Lower lobe of right lung (tissue), 2 donors: ENCODE data around the gene TRAF1. TPM values are rescaled to one million over a fixed set of nuclear protein-coding genes. Genes with fewer than 3 reads are reported as not detected.

ENCODE experiments used
- ATAC-seq, 2 donors: fragments of 200-7000 bp; cut with Tn5 transposase; one replicate each; pipeline ENCODE4 v1.9.1; 2020 to 2022; ENCODE audit warnings: mild to moderate bottlenecking in 2 of 2, moderate library complexity in 2 of 2
- DNase-seq: peaks from one replicate; pipeline ENCODE4 v3.0.0-alpha.2; 2020
- H3K27ac ChIP-seq: fragments of 200-600 bp; one replicate; pipeline ENCODE4 v1.8.0; 2022
- H3K27me3 ChIP-seq: fragments of 200-600 bp; one replicate; pipeline ENCODE4 v1.8.0; 2022; ENCODE audit warnings: low read depth
- H3K36me3 ChIP-seq: fragments of 200-600 bp; one replicate; pipeline ENCODE4 v1.8.0; 2022; ENCODE audit warnings: mild to moderate bottlenecking
- H3K4me1 ChIP-seq: fragments of 200-600 bp; one replicate; pipeline ENCODE4 v1.8.0; 2022
- H3K4me3 ChIP-seq: fragments of 200-600 bp; one replicate; pipeline ENCODE4 v1.8.0; 2022; ENCODE audit warnings: mild to moderate bottlenecking
- H3K9me3 ChIP-seq: fragments of 200-600 bp; one replicate; pipeline ENCODE4 v1.8.0; 2022
- intact Hi-C: fragments of 100-400 bp; cut with DNase I; formaldehyde crosslinking; loops from one replicate; pipeline ENCODE4 v1.11.0; 2022
- total RNA-seq: library from RNA; stranded (reverse); fragmentation: NEBNext Ultra II Directional; extraction: Animal tissue kit (Norgen Biotek cat#: 25700); gene quantifications from one replicate; pipeline ENCODE4 v1.2.1, GENCODE V29; 2021
- TF ChIP-seq, protein P1 (sequence below): fragments of 200-600 bp; IDR thresholded peaks from one replicate; pipeline ENCODE4 v1.8.0; 2022; ENCODE audit warnings: antibody characterized with exemption, mild to moderate bottlenecking
- donor health status: DM: no; HTN: yes; CAD: no; lungs with severe emphysema.

TRAF1 gene
- total RNA-seq, 1 donor from 2014 or later, result 5.8 TPM

DNA sequence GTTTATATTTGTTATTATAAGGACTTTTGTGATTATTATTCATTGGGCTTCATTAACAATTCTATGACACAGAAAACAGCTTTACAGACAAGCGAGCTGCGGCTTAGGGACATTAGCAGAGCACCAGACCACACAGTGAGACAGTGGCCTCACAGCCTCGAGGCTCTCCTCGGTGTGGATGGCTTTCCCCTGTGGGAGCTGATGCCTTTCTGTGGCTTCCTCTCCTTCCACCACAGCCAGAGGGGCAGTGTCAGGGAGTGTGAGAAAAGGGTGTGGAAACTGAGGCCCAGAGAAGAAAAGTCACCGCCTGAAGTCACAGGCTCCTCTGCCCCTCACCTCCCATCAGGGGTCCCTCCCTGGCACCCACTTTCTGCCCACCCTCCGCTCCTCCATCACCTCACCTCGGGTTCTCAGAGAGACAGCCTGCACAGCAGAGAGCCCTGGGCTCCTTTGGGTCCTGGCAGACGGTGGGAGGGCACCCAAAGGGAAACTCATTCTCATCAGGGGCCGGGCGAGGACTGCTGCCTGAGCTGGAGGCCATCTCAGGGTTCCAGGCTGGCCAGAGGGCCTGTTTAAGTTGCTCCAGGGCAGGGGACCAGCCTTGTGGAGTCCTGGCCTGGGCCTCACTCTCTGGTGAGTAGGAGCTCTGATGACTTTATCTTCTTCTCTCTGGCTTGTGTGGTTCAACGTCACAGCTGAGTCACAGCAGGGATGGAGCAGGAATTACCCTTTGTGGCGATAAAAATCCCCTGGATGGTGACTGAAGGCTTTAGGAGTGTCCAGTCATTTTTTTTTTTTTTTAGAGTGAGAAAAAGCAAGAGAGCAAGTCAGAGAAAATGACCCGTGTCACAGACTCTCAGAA is 830 bp downstream of the TRAF1 start:
- H3K27me3 ChIP-seq, result no peaks in the 10 kb centered on the region
- no peak for DNase-seq
- H3K27ac ChIP-seq, result peak overlapping the region; percentile 74
- TF ChIP-seq, protein P1, sequence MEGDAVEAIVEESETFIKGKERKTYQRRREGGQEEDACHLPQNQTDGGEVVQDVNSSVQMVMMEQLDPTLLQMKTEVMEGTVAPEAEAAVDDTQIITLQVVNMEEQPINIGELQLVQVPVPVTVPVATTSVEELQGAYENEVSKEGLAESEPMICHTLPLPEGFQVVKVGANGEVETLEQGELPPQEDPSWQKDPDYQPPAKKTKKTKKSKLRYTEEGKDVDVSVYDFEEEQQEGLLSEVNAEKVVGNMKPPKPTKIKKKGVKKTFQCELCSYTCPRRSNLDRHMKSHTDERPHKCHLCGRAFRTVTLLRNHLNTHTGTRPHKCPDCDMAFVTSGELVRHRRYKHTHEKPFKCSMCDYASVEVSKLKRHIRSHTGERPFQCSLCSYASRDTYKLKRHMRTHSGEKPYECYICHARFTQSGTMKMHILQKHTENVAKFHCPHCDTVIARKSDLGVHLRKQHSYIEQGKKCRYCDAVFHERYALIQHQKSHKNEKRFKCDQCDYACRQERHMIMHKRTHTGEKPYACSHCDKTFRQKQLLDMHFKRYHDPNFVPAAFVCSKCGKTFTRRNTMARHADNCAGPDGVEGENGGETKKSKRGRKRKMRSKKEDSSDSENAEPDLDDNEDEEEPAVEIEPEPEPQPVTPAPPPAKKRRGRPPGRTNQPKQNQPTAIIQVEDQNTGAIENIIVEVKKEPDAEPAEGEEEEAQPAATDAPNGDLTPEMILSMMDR, result no peak
- no peaks in the 10 kb centered on the region for H3K9me3 ChIP-seq
- intact Hi-C loops, result no loop called here
- H3K36me3 ChIP-seq, result no peaks in the 10 kb centered on the region
- peak overlapping the region; percentile 28 for H3K4me3 ChIP-seq
- ATAC-seq, result no peak
- peaks cover 27% of the 10 kb centered on the region for H3K4me1 ChIP-seq

DNA sequence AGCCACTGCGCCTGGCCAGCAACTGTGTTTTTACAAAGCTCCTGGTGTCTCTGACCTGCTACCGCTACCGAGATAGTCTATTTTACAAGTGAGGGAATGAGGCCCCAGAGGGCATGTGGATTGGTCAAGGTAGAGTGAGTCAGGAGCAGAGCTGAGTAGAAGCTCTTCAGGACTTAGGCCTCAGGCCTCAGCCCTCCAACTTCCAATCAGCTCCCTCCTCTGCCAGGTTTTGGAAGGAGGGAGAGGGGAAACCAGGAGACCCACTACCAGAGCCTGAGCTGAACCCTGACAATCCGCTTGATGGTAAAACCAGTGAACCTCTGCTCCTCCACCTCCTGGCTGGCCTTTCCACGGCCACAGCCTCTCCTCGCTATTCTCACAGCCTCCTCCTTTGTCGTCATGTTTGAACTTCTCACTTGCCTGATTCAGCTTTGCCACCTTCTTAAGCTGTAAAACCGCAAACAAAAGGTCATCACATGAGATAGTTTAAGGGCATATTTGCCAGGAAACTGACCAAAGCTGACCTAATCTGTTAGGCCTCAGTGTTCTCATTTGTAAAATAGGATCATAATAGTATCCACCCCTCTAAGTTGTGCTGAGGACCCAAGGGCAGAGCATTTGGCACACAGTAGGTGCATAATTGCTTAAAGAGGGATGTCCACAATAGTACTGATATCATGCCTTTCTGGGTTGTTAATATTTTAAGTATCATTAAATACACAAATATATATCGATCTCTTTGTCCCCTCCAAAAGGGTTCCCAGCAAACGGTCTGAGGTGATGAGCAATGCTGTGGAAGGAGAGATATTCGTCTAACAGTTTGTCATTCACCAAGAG is 1.7 kb downstream of the TRAF1 start:
- Histone ChIP-seq H3K4me3 (peak overlapping the region; percentile 28), H3K36me3 (no peaks in the 10 kb centered on the region), H3K9me3 (no peaks in the 10 kb centered on the region), H3K27ac (peak overlapping the region; percentile 74), H3K4me1 (peaks cover 28% of the 10 kb centered on the region), H3K27me3 (no peaks in the 10 kb centered on the region)
- ATAC-seq (no peak), DNase-seq (no peak)
- intact Hi-C loops, result no loop called here
- TF ChIP-seq, protein P1, result no peak

DNA sequence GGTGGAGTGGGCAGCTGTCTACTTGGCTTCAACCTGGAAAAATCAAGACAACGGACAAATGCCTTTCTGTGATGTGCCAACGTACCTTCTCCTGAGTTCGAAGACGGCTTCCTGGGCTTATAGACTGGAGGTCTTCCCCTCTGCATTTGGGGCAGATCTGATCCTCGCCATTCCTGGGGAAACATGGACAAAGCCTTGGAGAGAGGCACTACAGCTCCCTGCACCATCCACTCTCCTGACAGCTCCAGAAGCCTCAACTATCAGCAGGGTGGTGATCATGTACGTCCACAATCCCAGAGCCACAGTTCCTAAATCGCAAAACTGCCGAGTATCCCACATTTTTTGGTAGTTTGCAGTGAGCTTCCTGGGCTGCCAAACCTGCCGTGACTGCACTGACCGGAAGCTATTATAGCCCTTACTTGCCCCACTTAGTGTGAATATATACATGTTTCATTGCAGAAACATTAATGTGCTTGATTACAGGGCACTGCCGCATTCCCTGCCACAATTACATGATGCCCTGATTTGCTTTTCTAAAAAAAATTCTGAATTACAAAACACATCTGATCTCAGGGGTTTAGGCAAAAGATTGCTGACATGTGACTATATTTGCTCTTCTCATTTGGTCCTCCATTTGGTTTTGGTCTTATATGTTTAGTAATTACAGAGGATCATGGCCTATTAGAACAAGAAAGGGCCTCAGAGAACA is 2.8 kb downstream of the TRAF1 start:
- ATAC-seq (no peak), DNase-seq (no peak)
- Histone ChIP-seq H3K4me1 (peaks cover 31% of the 10 kb centered on the region), H3K27me3 (no peaks in the 10 kb centered on the region), H3K4me3 (no peak overlapping the region), H3K27ac (peak overlapping the region; percentile 41), H3K36me3 (no peaks in the 10 kb centered on the region), H3K9me3 (no peaks in the 10 kb centered on the region)
- intact Hi-C loops, result no loop called here
- TF ChIP-seq, protein P1, result no peak

DNA sequence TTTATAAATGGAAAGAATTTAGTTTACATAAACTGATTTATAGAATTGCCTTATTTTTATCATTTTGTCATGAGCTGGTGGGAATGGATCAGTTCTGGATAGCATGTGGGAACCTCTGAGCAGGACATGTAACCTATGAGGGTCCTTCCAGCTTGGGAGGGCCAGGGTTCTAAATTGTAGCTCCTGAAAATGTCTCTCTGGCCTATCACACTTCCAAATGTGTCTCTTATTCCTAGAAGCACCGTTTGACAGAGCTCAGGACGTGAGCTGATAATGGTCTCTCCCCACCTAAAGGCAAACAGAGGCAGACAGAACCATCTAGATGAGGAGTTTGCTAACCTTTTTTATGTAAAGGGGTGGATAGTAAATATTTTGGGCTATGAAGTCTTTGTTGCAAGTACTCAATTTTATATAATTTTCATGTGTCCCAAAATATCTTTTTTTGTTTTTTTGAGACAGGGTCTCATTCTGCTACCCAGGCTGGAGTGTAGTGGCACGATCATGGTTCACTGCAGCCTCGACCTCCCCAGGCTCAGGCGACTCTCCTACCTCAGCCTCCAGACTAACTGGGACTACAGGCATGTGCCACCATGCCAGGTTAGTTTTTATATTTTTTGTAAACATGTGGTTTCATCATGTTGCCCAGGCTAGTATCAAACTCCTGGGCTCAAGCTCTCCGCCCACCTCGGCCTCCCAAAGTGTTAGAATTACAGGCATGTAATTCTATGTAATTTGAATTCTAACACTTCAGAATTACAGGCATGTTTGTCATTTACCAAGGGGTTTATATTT is 4.0 kb downstream of the TRAF1 start:
- TF ChIP-seq, protein P1, result no peak
- peaks cover 29% of the 10 kb centered on the region for H3K4me1 ChIP-seq
- no peak overlapping the region for H3K4me3 ChIP-seq
- no peaks in the 10 kb centered on the region for H3K36me3 ChIP-seq
- DNase-seq (no peak), ATAC-seq (no peak)
- no peak overlapping the region for H3K27ac ChIP-seq
- no peaks in the 10 kb centered on the region for H3K27me3 ChIP-seq
- intact Hi-C loops, result no loop called here
- no peaks in the 10 kb centered on the region for H3K9me3 ChIP-seq
